HS-5 (cell line): ENCODE results near the gene COASY.
A peak's percentile ranks its signal among the peaks of the same experiment; 100 is the strongest.

Experiments
- DNase-seq: peaks from one replicate; pipeline ENCODE4 v3.0.0-alpha.2; 2012; ENCODE audit warnings: low read depth

Gene COASY

GRCh38 chr17:42561897-42562387 is at the start of gene COASY:
Gene COASY (plus strand): TSS chr17:42562148. CDS start chr17:42562623, 475 bp downstream.
- peak; percentile 89 for DNase-seq

DNA sequence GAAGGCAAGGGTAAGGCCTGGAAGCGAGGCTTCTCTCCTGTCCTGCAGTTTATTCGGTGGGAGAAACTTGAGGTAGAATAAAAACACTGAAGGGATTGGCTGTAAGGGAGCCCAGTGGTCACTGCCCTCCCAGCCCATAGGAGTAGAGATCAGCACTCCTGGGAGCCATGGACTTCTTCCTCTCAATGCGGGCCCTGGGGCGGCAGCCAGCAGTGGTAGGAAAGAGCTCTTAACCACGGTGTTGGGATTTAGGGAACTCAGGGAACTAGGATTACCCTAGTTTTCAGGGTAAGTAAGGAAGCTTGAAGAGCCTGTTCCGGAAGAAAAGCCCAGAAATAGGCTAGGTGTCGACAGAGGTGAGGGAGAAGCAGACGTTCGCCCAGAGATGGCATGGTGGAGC is 49.7 kb upstream of the COASY start:
- no peak for DNase-seq

GRCh38 chr17:42512733-42513251 is 49.2 kb upstream of the COASY start:
- DNase-seq: no peak

GRCh38 chr17:42513686-42514085 is 48.3 kb upstream of the COASY start:
- no peak for DNase-seq

GRCh38 chr17:42514279-42514678 is 47.7 kb upstream of the COASY start:
- DNase-seq: no peak

DNA sequence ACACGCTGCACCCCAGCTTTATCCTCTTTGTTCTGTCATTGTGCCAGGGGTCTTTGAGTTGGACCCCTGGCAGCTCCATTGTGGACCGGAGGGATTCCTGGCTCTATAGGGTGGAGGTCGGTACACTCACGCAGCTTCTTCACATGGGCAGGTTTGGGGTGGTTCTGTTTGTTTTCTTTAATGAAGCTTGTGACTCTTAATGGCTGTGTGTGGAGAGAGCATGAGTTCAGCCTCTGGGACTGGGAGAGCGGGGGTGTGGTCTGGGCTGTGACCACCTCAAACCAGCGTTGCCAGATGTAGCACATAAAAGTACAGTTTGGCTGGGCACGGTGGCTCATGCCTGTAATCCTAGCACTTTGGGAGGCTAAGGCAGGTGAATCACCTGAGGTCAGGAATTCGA is 47.1 kb upstream of the COASY start:
- DNase-seq: no peak

GRCh38 chr17:42517516-42517915 is 44.4 kb upstream of the COASY start:
- DNase-seq: peak; percentile 80

GRCh38 chr17:42518046-42518754 is 43.7 kb upstream of the COASY start:
- DNase-seq: peak; percentile 94

- no peak for DNase-seq
These were observed 43.0 kb upstream of the COASY start for GRCh38 chr17:42518755-42519545.

DNA sequence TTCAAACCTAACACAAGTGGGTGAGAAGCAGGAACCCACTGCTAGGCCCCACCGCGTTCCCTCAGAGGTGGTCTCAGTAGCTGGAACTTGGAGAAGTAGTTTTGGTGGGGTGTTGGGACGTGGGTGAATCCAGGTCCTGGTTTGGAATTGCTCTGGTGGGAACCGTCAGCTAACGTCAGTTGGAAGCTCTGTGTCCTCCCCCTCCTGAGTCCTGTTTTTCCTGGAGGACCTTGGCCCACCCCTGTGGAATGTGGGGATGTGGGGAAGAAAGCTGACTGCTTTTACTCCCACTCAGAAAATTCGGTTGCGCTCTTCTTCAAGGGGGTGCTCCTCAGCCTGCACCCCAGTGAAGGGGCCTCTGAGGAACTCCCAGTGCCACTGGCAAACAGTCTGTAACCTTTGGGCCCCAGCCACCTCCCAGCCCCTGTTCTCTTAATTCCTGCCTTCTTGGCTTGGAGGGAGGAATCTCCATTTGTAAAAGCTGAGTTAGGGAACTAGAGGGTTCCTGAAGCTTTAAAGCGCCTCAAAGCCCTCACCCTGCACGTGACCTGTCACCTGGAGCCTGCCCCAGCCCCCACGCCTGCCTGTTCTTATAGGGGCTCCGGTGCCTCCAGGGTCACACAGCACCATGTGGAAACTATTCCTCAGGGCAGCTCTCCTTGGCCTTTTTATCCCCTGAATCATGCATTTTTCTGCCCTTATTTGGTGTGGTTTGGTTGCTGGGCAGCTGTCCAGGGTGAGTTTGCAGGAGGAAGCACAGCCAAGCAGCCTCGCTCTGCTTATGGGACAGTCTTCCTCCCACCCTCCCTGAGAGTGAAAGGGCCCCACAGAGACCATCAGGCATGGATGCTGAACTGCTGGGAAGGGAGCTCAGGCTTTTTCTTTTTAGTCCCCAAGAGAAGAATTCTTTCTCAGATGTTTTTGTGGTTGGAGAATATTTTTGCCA is 42.1 kb upstream of the COASY start:
- peak; percentile 97 for DNase-seq

DNA sequence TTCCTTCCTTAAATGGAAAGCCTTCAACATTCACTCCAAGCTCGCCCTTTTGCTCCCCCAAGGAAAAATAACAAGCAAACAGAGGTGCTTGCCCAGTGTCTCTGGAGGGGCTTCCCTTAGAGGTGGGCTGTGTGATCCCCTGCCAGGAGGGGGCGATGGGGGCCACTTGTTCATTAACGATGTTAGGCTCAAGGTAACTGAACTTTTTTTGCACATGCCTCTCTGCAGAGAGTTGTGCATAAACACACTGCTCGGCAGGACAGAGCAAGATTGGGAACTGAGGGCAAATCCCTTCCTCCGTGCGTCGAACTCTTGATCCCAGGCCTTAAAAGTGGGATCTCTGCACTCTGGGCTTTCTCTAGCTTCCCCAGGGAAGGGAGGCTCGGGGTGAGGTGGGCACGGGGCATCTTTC is 41.4 kb upstream of the COASY start:
- DNase-seq: no peak

DNA sequence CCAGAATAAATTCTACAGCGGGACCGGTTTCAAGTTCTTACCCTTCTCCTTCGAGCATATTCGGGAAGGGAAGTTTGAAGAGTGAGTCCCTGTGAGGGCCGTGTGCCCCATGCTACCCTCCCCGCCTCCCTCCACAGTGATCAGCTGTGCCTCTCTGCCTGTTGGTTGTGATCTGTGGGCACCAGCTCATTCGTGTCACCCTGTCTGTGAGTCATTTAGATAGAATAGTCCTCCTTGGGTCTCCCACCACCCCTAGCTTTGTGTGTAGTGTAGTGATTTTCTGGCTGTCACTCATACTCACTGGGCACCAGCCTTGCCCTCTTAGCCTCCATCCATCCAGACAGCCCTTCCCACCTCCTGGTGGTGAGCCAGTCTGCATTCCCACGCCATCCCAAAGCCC is 40.9 kb upstream of the COASY start:
- DNase-seq: no peak

- DNase-seq: no peak
These were observed 40.2 kb upstream of the COASY start for GRCh38 chr17:42521666-42522262.

DNA sequence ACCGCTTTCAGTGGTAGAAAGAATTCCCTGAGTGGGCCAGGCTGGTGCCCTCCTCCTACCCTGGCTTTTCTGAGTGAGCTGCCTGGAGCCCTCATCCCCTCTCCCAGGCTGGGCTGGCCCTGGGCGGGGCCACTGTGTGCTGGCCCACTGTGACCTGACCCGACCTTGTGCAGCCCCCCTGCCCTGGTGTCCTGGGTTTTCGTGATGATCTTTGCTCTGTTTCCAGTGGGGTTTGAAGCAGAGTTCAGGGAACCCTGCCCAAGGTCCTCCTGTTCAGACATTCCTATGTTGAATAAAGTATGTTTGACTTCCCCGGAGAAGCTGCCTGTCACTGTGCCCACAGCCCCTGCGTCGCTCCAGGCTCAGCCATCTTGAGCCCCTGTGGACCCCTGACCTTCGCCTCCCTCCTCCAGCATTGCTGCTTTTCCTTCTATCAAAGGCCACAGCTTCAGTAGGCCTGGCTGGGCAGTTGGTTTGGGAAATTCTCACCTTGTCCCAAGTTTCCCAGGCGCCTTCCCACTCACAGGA is 39.6 kb upstream of the COASY start:
- no peak for DNase-seq

- DNase-seq: no peak
These were observed 39.1 kb upstream of the COASY start for GRCh38 chr17:42522798-42523278.

DNA sequence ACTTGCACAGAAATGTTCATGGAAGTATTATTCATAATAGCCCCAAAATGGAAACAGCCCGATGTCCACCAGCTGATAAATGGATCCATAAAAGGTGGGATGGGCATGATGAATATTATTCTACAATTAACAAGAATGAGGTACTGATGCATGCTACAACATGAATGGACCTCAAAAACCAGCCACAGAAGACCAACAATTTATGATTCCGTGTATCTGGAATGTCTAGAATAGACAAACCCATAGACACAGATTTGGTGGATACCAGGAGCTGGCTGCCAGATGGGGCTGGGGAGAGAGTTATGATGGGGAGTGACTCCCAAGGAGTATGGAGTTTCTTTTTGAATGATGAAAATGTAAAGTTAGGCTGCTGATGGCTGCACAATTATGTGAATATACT is 36.7 kb upstream of the COASY start:
- peak; percentile 59 for DNase-seq

- DNase-seq: no peak
These were observed 35.9 kb upstream of the COASY start for GRCh38 chr17:42526031-42526444.

- no peak for DNase-seq
These were observed 34.0 kb upstream of the COASY start for GRCh38 chr17:42527932-42528331.

DNA sequence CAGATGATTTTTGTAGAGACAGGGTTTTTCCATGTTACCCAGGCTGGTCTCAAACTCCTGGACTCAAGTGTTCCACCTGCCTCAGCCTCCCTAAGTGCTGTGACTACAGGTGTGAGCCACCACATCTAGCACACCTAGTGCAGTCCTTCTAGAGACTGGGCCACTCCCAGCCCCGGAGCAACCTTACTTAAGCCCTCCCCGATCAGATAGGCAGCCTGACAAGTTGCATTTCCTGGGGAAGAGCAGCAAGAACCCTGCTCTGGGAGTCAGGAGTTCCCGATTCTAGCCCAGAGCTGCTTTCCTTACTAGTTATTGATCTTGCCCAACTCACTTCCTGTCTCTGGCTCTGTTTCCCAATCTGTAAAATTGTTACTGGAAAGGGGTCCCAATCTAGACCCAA is 32.9 kb upstream of the COASY start:
- no peak for DNase-seq

- DNase-seq: no peak
These were observed 30.9 kb upstream of the COASY start for GRCh38 chr17:42530952-42531454.
